Panc1 (cell line): ENCODE measurements around the gene KAT6B. TPM values are rescaled to one million over a fixed set of nuclear protein-coding genes. Genes with fewer than 3 reads are reported as not detected.

Experiments used
- ATAC-seq: fragments of 200-7000 bp; cut with Tn5 transposase; 2 replicates; pipeline ENCODE4 v1.9.1; 2020; ENCODE audit warnings: mild to moderate bottlenecking, moderate library complexity
- BruUV-seq: library from RNA; stranded (reverse); fragments of 400-500 nt; replicated peaks from 2 replicates; lab custom pipeline; 2021; lab: Mats Ljungman, UMichigan
- CTCF ChIA-PET: fragments of 300-600 bp; sonication (Branson Sonifier 250); formaldehyde crosslinking; loops from one replicate; lab custom pipeline; 2022; ENCODE audit warnings: antibody characterized with exemption; lab: Charles Lee
- POLR2A ChIA-PET: fragments of 300-600 bp; sonication (Branson Sonifier 250); formaldehyde crosslinking; loops from one replicate; lab custom pipeline; 2022; ENCODE audit warnings: antibody characterized with exemption; lab: Charles Lee
- DNase-seq: peaks from one replicate; pipeline ENCODE4 v3.0.0-alpha.2; 2010; ENCODE audit warnings: low read depth, low spot score
- H3K27ac ChIP-seq: 2 replicates; pipeline ENCODE4 v1.5.1; 2011; ENCODE audit warnings: mild to moderate bottlenecking, low read length, inconsistent platforms
- H3K27me3 ChIP-seq: fragments of 200-500 bp; sonication (Bioruptor generic); 2 replicates; pipeline ENCODE4 v1.6.0; 2014; ENCODE audit warnings: low read length, inconsistent platforms; ENCODE audit not compliant: control insufficient read depth, insufficient read depth
- H3K36me3 ChIP-seq: fragments of 200-500 bp; sonication (Bioruptor generic); 2 replicates; pipeline ENCODE4 v1.5.1; 2014; ENCODE audit warnings: inconsistent platforms, mild to moderate bottlenecking, low read length, moderate library complexity; ENCODE audit not compliant: control insufficient read depth, insufficient read depth
- H3K4me1 ChIP-seq: 2 replicates; pipeline ENCODE4 v1.5.1; 2011; ENCODE audit warnings: inconsistent platforms, mild to moderate bottlenecking, low read length, moderate library complexity; ENCODE audit not compliant: control insufficient read depth, insufficient read depth
- H3K4me3 ChIP-seq, 2 experiments: 2 replicates each; pipeline ENCODE4 v1.5.1; 2011 to 2012; ENCODE audit warnings: low read depth in 2 of 2, low read length in 2 of 2, mild to moderate bottlenecking in 2 of 2, inconsistent platforms in 1 of 2, moderate library complexity in 1 of 2
- H3K9me3 ChIP-seq: fragments of 200-500 bp; sonication (Bioruptor generic); 2 replicates; pipeline ENCODE4 v1.5.1; 2014; ENCODE audit warnings: low read depth, mild to moderate bottlenecking, inconsistent platforms, low read length, moderate library complexity; ENCODE audit not compliant: control insufficient read depth, insufficient read depth
- POLR2AphosphoS5 ChIP-seq: IDR thresholded peaks from 2 replicates; pipeline ENCODE4 v1.6.1; 2012; ENCODE audit warnings: mild to moderate bottlenecking, low read depth, low read length, moderate library complexity
- SIN3A ChIP-seq: IDR thresholded peaks from 2 replicates; pipeline ENCODE4 v1.6.1; 2012; ENCODE audit warnings: low read depth, mild to moderate bottlenecking, low read length, moderate library complexity, borderline replicate concordance; ENCODE audit not compliant: insufficient read depth
- TCF7L2 ChIP-seq: IDR thresholded peaks from 2 replicates; pipeline ENCODE4 v1.6.1; 2011; ENCODE audit warnings: mild to moderate bottlenecking, low read depth, low read length, inconsistent platforms
- in situ Hi-C: cut with HindIII; loops from 2 replicates; pipeline ENCODE4 v1.10.0; 2016; ENCODE audit warnings: low sequenced_read_pairs, low pct_unique_long_range_greater_than_20kb
- intact Hi-C: fragments of 100-400 bp; cut with micrococcal nuclease; formaldehyde crosslinking; loops from one replicate; pipeline ENCODE4 v1.10.0; 2022; ENCODE audit not compliant: unreplicated experiment
- total RNA-seq: library from RNA; stranded (reverse); gene quantifications from one replicate; pipeline ENCODE4 v1.2.1, GENCODE V29; 2021; ENCODE audit not compliant: unreplicated experiment
- TF ChIP-seq, protein P1 (sequence below), 2 experiments: IDR thresholded peaks; 2 replicates each; pipeline ENCODE4 v1.6.1; 2011 to 2012; ENCODE audit warnings: low read depth in 2 of 2, control low read depth in 1 of 2, low read length in 1 of 2, mild to moderate bottlenecking in 1 of 2, moderate library complexity in 1 of 2; ENCODE audit not compliant: insufficient read depth in 1 of 2
- TF ChIP-seq, protein P2 (sequence below): fragments of 450-650 bp; IDR thresholded peaks from 2 replicates; pipeline ENCODE4 v1.5.1; 2017; ENCODE audit warnings: mild to moderate bottlenecking

Gene KAT6B
- total RNA-seq, 1 experiment from 2014 or later, result 31.1 TPM

DNA sequence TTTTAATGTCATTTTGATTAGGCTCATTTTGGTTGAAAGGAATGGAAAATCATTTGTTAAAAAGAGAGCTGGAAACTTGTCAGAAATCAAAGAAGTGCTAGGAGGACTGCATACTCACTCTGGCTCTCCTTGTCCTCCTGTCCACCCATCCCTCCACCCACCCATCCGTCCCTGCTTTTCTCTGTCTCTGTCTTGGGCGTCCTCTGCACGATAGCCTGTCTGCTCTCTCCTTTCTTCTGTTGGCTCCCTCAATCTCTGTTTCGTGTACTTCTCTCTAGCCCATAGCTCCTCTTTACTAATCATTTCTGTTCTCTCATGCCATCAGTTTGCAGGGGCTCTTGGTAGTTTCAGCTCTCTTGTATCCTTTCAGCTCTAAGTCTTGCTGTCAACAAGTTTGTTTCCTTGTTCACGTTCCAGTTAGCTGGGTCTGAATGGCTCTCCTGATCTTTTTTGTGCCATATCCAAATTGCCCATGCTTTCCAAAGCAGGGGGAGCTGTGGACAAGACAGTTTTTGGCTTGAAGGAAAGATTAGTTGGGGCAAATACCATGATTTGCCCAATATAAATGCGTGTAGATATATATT lies 75.6 kb downstream of the KAT6B start:
- DNase-seq (no peak), ATAC-seq (no peak)
- BruUV-seq, result no TSS peak
- no peaks in the 10 kb centered on the region for H3K9me3 ChIP-seq
- H3K4me3 ChIP-seq, result no peak overlapping the region
- no peak overlapping the region for H3K27ac ChIP-seq
- H3K4me1 ChIP-seq, result peaks cover 16% of the 10 kb centered on the region
- intact Hi-C loops, result no loop called here
- H3K27me3 ChIP-seq, result no peaks in the 10 kb centered on the region
- TF ChIP-seq SIN3A, result no peak
- TF ChIP-seq, protein P1, sequence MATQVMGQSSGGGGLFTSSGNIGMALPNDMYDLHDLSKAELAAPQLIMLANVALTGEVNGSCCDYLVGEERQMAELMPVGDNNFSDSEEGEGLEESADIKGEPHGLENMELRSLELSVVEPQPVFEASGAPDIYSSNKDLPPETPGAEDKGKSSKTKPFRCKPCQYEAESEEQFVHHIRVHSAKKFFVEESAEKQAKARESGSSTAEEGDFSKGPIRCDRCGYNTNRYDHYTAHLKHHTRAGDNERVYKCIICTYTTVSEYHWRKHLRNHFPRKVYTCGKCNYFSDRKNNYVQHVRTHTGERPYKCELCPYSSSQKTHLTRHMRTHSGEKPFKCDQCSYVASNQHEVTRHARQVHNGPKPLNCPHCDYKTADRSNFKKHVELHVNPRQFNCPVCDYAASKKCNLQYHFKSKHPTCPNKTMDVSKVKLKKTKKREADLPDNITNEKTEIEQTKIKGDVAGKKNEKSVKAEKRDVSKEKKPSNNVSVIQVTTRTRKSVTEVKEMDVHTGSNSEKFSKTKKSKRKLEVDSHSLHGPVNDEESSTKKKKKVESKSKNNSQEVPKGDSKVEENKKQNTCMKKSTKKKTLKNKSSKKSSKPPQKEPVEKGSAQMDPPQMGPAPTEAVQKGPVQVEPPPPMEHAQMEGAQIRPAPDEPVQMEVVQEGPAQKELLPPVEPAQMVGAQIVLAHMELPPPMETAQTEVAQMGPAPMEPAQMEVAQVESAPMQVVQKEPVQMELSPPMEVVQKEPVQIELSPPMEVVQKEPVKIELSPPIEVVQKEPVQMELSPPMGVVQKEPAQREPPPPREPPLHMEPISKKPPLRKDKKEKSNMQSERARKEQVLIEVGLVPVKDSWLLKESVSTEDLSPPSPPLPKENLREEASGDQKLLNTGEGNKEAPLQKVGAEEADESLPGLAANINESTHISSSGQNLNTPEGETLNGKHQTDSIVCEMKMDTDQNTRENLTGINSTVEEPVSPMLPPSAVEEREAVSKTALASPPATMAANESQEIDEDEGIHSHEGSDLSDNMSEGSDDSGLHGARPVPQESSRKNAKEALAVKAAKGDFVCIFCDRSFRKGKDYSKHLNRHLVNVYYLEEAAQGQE (IDR thresholded peaks at IDR 0.05; ENCODE audit: insufficient read depth in 1 of 2, low read depth in 2 of 2, low read length in 1 of 2), result no peak
- TF ChIP-seq POLR2AphosphoS5, result no peak
- TF ChIP-seq, protein P2, sequence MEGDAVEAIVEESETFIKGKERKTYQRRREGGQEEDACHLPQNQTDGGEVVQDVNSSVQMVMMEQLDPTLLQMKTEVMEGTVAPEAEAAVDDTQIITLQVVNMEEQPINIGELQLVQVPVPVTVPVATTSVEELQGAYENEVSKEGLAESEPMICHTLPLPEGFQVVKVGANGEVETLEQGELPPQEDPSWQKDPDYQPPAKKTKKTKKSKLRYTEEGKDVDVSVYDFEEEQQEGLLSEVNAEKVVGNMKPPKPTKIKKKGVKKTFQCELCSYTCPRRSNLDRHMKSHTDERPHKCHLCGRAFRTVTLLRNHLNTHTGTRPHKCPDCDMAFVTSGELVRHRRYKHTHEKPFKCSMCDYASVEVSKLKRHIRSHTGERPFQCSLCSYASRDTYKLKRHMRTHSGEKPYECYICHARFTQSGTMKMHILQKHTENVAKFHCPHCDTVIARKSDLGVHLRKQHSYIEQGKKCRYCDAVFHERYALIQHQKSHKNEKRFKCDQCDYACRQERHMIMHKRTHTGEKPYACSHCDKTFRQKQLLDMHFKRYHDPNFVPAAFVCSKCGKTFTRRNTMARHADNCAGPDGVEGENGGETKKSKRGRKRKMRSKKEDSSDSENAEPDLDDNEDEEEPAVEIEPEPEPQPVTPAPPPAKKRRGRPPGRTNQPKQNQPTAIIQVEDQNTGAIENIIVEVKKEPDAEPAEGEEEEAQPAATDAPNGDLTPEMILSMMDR, result no peak
- TF ChIP-seq TCF7L2, result no peak
- H3K36me3 ChIP-seq, result no peaks in the 10 kb centered on the region
- ChIA-PET CTCF (no interaction called here), POLR2A (interaction anchor here (0.7 kb wide), 1 partner anchor 171 kb away, joined by 3 read pairs; no protein-coding TSS in a partner anchor)
- in situ Hi-C loops, result no loop called here

DNA sequence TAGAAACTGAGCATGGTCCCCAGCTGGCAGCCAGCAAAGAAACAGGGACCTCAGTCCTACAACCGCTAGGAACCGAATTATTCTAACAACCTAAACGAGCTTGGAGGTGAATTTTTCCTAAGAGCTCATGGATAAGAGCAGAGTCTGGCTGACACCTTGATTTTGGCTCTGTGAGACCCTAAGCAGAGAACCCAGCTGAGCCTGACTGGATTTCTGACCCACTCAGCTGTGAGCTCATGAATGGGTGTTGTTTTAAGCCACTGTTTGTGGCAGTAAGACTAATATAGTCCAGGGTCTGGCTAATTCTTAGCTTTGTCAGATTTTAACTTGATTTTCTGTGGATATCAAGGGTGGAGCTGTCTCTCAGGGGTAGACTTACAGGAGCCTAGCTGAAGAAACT lies 77.1 kb downstream of the KAT6B start:
- ChIA-PET CTCF (no interaction called here), POLR2A (no interaction called here)
- in situ Hi-C loops, result no loop called here

More for the DNA sequence above, 77.1 kb downstream of the KAT6B start:
- no peaks in the 10 kb centered on the region for H3K36me3 ChIP-seq
- BruUV-seq, result no TSS peak
- no peaks in the 10 kb centered on the region for H3K27me3 ChIP-seq
- H3K4me1 ChIP-seq, result peaks cover 4% of the 10 kb centered on the region
- H3K4me3 ChIP-seq, result no peak overlapping the region
- H3K27ac ChIP-seq, result no peak overlapping the region
- DNase-seq (no peak), ATAC-seq (no peak)
- no peaks in the 10 kb centered on the region for H3K9me3 ChIP-seq
- intact Hi-C loops, result no loop called here
- TF ChIP-seq POLR2AphosphoS5 (no peak), TCF7L2 (no peak), SIN3A (no peak)
- TF ChIP-seq, protein P1 (IDR thresholded peaks at IDR 0.05; ENCODE audit: insufficient read depth in 1 of 2, low read depth in 2 of 2, low read length in 1 of 2), result no peak
- TF ChIP-seq, protein P2, result no peak
